Osteocyte (in vitro differentiated cells): Measurements from ENCODE around the gene ZNF865. TPM values are rescaled to one million over a fixed set of nuclear protein-coding genes. Genes with fewer than 3 reads are reported as not detected.

Experiments
- DNase-seq: peaks from one replicate; pipeline ENCODE4 v3.0.0; 2021; ENCODE audit warnings: mixed read lengths; ENCODE audit not compliant: unreplicated experiment; ENCODE audit errors: extremely low spot score
- H3K27ac Mint-ChIP-seq: one replicate; pipeline ENCODE4 v1.8.0; 2021; ENCODE audit warnings: mild to moderate bottlenecking, mixed read lengths; ENCODE audit not compliant: unreplicated experiment
- H3K27me3 Mint-ChIP-seq: one replicate; pipeline ENCODE4 v1.8.0; 2021; ENCODE audit warnings: mixed read lengths; ENCODE audit not compliant: unreplicated experiment
- H3K36me3 Mint-ChIP-seq: one replicate; pipeline ENCODE4 v1.8.0; 2021; ENCODE audit warnings: mixed read lengths; ENCODE audit not compliant: unreplicated experiment
- H3K4me1 Mint-ChIP-seq: one replicate; pipeline ENCODE4 v1.8.0; 2021; ENCODE audit warnings: mixed read lengths; ENCODE audit not compliant: unreplicated experiment
- H3K4me3 Mint-ChIP-seq: one replicate; pipeline ENCODE4 v1.8.0; 2021; ENCODE audit warnings: mild to moderate bottlenecking, moderate library complexity, mixed read lengths; ENCODE audit not compliant: unreplicated experiment
- H3K9me3 Mint-ChIP-seq: one replicate; pipeline ENCODE4 v1.8.0; 2021; ENCODE audit warnings: mixed read lengths; ENCODE audit not compliant: unreplicated experiment
- CTCF ChIP-seq: fragments of 200-600 bp; sonication (generic); IDR thresholded peaks from 2 replicates; pipeline ENCODE4 v1.5.0; 2021; ENCODE audit warnings: antibody characterized with exemption, mild to moderate bottlenecking, moderate library complexity
- total RNA-seq: library from RNA; stranded (reverse); gene quantifications from 2 replicates; pipeline ENCODE4 v1.2.1, GENCODE V29; 2021

Gene ZNF865
- total RNA-seq, 1 donor from 2014 or later, result 19.2 TPM

GRCh38 chr19:55605207-55605636 is 225 bp upstream of the ZNF865 start:
- H3K9me3 Mint-ChIP-seq, result no peaks in the 10 kb centered on the region
- peak; percentile 100 for DNase-seq
- H3K4me1 Mint-ChIP-seq, result peaks cover 40% of the 10 kb centered on the region
- no peaks in the 10 kb centered on the region for H3K27me3 Mint-ChIP-seq
- H3K36me3 Mint-ChIP-seq, result peaks cover 9% of the 10 kb centered on the region
- H3K4me3 Mint-ChIP-seq, result peak overlapping the region; percentile 80
- peak overlapping the region; percentile 96 for H3K27ac Mint-ChIP-seq
- TF ChIP-seq CTCF, result no peak

- no peaks in the 10 kb centered on the region for H3K9me3 Mint-ChIP-seq
- no peak for DNase-seq
- peak overlapping the region; percentile 91 for H3K27ac Mint-ChIP-seq
- peaks cover 33% of the 10 kb centered on the region for H3K4me1 Mint-ChIP-seq
- TF ChIP-seq CTCF, result no peak
- peak overlapping the region; percentile 91 for H3K4me3 Mint-ChIP-seq
- H3K27me3 Mint-ChIP-seq, result no peaks in the 10 kb centered on the region
- peaks cover 9% of the 10 kb centered on the region for H3K36me3 Mint-ChIP-seq
These were observed 982 bp downstream of the ZNF865 start for GRCh38 chr19:55606471-55606787.

GRCh38 chr19:55606817-55607216 is 1.4 kb downstream of the ZNF865 start:
- Mint-ChIP-seq H3K27me3 (no peaks in the 10 kb centered on the region), H3K9me3 (no peaks in the 10 kb centered on the region), H3K27ac (peak overlapping the region; percentile 13), H3K36me3 (peaks cover 9% of the 10 kb centered on the region), H3K4me1 (peaks cover 30% of the 10 kb centered on the region), H3K4me3 (peak overlapping the region; percentile 91)
- TF ChIP-seq CTCF, result no peak
- no peak for DNase-seq

GRCh38 chr19:55609326-55609725 is 3.9 kb downstream of the ZNF865 start:
- no peak for TF ChIP-seq CTCF
- no peaks in the 10 kb centered on the region for H3K9me3 Mint-ChIP-seq

GRCh38 chr19:55611300-55611982 is 6.0 kb downstream of the ZNF865 start:
- peaks cover 16% of the 10 kb centered on the region for H3K4me1 Mint-ChIP-seq
- no peaks in the 10 kb centered on the region for H3K9me3 Mint-ChIP-seq
- no peak for DNase-seq
- no peak overlapping the region for H3K27ac Mint-ChIP-seq
- TF ChIP-seq CTCF, result no peak
- no peaks in the 10 kb centered on the region for H3K27me3 Mint-ChIP-seq
- no peak overlapping the region for H3K4me3 Mint-ChIP-seq
- H3K36me3 Mint-ChIP-seq, result peaks cover 9% of the 10 kb centered on the region

More at GRCh38 chr19:55609326-55609725, 3.9 kb downstream of the ZNF865 start:
- H3K27me3 Mint-ChIP-seq, result no peaks in the 10 kb centered on the region
- no peak for DNase-seq
- H3K36me3 Mint-ChIP-seq, result peaks cover 9% of the 10 kb centered on the region
- H3K4me3 Mint-ChIP-seq, result no peak overlapping the region
- H3K4me1 Mint-ChIP-seq, result peaks cover 26% of the 10 kb centered on the region
- no peak overlapping the region for H3K27ac Mint-ChIP-seq
